ENCODE measurements around the gene DRAXIN.

DRAXIN gene

DNA sequence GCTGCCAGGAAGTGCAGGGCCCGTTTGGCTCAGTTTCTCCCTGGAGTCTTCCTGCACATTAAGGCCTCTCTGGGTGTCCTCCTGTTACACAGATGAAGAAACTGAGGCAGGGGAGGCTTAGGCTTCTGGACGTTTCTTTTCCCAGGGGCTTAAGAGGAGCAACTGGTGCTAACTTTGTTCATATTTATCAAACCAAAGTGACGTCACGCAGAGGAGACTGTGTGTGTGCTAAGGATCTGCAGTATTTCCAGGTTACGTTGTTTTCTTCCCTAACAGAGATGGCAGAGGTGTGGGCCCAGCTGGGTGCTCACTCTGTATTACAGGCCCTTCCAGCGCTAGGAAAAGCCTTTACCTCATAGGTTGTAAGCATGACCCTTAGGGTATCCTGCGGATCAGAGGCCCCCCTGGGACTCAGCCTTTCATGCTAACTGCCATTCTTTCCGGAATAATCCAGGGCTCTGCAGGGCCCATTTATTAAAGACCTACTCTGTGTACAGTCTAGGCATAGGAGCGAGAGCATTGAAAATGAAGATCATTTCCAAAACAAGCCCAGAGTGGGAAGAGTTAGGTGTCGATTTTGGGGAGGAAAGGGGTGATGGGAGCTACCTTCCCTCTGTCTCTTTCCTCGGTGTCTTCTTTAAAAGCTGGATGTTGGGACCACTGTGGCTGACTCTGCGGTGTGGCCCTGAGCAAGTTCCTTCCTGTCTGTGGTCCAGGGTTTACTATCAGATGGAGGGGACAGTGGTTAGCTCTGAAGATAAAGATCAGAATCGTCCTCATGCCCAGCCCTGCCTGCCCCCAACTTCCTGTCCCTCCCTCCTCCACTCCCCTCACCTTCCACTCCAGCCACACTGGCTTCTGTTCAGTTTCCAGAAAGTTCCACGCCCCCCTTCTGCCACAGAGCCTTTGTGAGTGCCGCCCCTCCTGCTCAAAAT is 49.0 kb downstream of the DRAXIN start:
- no peak for DNase-seq

DNA sequence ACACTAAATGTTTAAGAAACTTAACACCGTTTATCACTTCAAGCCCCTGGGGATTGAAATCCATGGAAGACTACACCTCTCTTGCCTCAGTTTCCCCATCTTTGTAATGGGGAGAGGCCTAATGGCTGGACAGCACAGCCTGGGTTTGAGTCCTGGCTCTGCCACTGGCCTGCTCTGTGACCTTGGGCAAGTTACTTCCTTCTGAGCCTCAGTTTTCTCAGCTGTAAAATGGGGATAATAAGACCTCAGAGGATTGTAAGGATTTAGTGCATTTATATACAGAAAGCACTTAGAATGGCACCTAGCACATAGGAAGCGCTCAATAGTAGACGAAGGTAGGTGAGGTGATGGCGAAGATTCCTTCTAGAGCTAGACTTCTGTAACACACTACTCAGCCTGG is 50.0 kb downstream of the DRAXIN start:
- no peak for DNase-seq

DNA sequence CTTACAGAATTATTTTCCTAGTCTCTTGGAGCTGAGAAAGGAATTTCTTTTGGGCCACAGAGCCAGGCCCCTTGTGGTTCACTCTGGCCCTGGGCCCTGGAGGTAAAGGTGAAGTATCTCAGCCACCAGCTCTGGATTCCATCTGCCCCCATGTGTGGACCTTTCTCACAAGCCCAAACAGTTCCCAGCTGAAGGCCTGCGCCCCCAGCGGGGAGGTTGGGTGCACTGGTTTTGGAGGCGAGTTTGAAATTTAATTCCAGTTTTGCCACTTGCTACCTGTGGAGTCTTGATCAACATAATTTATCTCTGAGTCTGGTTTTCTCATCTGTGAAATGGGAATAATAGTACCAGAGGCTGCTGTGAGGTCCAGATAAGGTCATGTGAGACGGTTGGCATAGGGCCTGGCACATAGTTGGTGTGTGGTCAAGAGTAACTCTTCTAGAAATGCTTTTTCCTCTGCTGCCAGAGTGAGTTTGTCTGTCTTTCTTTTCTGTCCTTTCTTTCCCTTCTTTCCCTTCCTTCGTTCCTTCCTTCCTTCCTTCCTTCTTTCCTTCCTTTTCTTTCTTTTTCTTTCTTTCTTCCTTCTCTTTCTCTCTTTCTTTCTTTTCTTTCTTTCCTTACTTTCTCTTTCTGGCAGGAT is 50.5 kb downstream of the DRAXIN start:
- no peak for DNase-seq

DNA sequence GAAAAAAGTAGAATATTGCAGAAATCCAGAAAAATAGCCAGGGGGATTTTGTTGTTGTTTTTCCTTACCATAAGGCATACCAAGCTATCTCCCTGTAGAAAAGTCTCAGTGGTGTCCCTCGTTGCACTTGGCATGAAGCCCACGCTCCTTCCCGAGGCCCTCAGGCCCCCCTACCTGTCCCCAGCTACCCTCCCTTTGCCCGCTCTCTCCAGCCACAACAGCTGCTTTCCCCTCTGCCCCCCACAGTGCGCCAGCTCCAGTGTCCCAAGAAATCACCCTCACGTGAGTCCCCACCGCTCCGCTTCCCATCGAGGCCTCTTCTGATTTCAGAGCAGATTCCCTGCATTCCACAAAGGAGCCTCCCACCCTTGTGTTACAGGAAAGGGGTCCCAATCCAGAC is 52.8 kb downstream of the DRAXIN start:
- DNase-seq: no peak

DNA sequence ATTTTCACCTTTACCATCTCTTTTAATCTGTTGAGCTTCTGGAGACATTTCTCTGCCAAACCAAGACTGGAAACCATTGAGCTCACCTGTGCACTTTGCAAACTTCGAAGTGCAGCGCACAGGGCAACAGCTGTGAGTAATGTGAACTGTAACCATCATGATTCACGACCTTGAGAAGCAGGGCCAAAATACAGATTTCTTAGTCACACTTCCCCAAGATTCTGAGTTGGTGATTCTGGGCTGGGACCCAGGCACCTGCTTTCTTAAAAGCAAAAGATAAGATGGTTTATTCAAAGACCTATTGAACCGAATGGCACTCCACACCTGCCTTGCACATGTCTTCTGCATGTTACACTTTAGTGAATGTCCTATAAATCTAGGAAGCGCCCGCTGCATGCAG is 54.6 kb downstream of the DRAXIN start:
- DNase-seq: no peak

DNA sequence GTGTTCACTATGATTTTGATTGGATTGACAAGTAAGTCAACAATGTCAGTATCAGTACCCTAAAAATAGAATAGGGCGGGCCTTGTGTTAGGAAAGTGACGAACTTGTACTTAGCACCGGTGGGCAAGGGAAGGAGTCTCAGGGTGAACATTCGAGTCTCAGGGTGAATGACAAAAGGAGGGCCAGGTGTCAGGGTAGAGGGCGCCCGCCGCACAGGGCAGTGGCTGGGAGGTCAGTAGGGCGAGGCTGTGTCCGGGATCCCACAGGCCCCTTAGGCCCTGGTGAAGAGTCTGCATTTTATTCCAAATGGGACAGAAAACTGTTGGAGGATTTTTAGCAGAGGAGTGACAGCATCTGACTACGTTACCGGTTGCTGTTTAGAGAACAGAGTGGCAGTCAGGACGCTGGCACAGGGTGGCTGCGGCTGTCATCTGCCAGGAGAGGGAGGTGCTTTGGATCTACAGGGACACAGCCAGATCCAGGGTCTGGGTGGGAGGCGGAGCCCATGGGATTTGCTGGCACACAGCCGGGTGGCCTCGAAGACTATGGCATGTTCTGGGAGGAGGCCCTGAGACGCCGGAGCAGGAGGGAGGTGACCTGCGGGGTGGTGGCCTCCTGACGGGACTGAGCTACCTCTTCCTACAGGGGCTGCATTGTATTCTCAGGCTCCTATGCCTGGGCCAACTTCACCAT is 55.4 kb downstream of the DRAXIN start:
- no peak for DNase-seq

DNA sequence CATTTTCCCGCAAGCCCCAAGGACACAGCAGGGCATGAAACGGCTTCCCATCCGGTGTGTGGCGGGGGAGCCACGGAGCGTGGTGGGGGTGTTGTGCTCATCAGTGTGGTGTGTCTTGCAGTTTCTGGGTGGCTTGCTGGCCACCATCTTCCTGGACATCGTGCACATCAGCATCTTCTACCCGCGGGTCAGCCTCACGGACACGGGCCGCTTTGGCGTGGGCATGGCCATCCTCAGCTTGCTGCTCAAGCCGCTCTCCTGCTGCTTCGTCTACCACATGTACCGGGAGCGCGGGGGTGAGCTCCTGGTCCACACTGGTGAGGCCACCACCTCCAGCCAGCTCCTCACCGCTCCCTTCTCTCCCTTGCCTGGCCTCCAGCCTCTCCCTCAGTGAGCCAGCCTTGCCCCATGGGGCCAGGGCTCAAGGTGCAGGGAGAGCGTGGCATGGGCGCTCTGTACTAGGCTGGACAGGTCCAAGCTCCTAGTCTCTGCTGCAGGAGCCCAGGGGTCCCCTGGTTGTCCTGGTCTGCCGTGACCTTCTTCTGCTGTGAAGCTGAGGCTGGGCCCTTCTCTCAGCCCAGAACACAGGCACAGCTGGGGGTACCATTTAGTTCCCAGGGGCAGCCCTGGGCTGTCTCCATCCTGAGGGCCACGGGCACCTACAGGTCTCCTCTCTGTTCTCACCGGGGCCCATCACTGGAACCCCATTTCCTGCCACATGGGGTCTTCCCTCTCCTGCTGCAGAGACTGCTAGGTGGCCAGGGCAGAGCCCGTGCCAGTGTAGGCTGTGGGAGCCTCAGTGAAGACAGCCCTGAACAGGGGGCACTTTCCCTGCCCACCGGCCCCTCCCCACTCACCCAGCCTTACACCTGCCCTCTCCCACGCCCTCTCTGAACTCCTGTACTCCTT is 57.0 kb downstream of the DRAXIN start:
- no peak for DNase-seq

DNA sequence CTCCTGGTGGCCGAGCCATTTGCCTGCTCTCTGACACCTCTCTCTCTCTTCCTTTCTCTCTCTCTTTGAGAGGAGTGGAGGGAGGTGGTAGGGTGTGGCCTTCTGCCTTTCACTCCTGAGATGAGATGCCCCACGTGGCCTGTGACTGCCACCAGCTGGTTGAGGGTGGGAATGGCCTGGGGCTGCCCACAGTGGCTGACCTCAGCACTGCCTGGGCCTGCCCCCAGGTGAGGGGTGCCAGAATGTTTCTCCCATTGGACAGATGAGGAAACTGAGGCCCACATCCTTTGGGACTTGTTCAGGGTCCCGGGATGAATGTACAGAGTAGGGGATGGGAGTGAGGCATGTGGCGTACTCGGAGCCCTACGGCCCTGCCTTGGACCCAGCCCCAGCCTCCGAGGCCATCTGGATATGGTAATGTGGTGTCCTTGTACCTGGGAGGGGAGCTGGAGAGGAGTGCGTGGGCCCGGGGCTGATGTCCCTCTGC is 57.7 kb downstream of the DRAXIN start:
- DNase-seq: no peak

DNA sequence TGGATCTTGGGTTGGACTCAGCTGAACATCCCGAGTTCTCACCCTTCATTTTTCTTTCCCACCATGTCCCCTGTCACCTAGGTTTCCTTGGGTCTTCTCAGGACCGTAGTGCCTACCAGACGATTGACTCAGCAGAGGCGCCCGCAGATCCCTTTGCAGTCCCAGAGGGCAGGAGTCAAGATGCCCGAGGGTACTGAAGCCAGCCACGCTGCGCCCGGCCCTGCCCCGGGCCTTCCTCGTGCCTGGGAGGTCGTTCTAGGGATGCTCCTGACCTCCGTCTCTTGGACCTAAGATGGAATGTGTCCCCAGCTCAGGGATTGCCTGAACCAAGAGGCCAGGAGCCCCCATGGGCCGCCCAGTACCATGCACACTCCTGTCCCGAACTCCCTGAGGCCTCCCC is 58.5 kb downstream of the DRAXIN start:
- DNase-seq: no peak

DNA sequence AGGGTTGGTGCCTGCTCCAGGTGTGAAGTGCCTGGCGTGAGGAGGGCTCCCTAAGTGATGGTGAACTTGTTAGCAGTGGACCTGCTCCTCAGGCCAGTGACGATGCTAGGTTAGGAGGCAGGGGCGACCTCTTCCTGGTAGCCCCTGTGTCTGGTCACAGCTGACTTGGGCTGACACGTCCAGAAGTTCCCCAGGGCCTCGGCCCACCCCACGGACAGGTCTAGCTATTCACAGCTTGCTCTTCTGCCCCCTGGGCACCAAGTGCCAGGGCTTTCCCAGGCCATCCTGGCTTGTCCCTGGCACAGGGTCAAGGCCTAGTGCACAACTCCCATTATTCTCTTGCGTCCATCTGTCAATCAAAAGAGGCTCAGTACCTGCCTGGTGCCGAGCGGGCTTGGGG is 59.6 kb downstream of the DRAXIN start:
- no peak for DNase-seq

DNA sequence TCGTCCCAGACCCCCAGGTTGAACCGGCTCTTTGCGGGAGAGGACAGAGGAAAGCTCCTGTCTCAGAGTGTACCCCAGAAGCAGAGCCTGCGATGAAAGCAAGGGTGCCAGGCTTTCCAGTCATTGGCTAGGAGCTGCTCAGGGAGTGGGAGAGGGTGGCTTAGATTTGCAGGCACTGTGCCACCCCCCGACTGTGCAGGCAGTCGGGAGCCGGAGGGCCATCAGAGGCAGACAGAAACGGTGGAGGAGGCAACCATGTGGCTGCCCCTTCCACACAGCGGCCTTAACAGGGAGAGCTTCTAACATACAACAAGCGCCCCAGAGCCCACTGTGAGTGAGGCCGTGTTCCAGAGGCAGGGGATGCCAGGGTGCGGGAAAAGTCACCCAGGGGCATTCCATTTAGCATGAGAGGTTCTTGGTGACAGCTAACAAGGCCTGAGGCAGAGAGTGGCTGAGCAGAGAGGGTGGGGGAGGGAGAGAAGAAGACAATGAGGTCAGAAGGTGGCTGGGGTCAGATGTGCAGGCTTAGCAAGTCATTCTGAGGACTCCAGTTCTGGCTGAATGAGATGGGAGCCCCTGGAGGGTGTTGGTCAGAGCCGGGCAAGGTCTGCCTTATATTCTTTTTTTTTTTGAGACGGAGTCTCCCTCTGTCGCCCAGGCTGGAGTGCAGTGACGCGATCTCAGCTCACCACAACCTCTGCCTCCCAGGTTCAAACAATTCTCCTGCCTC is 61.0 kb downstream of the DRAXIN start:
- DNase-seq: no peak

DNA sequence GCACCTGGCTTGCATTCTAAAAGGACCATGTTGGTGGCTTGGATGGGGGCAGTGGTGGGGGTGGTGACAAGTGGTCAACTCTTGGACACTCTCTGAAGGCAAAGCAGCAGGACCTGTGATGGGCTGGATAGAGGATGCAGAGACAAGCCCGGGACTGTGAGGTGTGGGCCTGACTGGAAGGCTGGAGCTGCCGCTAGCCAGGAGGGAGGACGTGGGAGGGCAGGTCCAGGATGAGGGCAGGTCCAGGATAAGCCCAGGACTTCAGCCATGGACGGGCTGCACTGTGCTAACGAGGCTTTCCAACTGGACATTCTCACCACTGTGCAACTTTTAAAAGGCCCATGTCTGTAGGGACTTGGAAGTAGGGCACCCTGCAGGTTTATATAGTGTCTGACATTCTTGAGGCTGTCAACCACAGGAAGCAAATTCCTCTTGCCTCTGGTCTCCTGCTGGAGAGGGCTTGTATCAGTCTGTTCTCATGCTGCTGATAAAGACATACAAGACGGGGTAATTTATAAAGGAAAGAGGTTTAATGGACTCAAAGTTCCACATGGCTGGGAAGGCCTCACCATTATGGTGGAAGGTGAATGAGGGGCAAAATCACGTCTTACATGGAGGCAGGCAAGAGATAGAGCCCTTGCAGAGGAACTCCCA is 62.2 kb downstream of the DRAXIN start:
- no peak for DNase-seq

DNA sequence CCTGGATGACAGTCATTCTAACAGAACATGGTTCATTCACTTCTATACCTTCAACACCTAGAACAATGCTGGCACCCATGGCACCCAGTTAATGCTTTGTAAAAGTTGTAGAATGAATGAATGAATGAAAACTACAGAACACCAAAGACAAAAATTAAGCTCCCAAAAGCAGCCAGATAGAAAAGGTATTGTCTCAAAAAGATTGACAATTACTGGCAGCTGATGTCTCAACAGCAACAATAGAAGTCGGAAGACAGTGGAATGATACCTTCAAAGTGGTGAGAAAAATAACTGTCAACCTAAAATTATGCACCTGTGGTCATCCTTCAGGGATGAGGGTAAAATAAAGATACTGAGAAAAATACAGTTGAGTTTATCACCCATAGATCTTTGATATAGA is 65.5 kb downstream of the DRAXIN start:
- no peak for DNase-seq

DNA sequence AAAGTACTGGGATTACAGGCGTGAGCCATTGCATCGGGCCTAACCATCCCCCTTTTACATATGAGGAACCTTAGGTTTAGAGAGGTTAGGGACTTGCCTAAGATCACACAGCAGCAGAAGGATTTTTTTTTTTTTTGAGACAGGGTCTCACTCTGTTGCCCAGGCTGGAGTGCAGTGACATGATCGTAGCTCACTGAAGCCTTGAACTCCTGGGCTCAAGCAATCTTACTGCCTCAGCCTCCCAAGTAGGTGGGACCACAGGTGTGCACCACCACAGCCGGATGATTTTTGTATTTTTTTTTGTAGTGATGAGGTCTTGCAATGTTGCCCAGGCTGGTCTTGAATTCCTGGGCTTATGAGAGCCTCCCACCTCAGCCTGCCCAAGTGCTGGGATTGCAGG is 68.3 kb downstream of the DRAXIN start:
- no peak for DNase-seq

DNA sequence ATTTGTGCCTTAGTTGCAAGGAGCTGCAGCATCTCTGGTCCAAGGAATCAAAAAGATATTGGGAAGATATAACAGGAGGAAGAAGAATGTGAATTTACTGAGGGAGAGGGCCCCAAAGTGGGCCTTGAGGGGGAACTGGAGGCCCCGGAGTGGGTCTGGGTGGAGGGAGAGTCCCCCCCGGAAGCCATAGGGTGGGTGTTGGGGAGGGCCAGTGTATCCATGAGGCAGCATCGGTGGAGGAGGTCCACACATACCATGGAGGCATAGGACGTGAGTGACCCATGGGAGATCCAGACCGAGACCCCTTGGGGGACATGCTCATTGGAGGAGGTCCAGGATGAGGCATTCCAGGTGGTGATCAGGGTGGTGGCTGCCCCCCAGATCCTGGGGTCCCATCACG is 69.8 kb downstream of the DRAXIN start:
- no peak for DNase-seq

DNA sequence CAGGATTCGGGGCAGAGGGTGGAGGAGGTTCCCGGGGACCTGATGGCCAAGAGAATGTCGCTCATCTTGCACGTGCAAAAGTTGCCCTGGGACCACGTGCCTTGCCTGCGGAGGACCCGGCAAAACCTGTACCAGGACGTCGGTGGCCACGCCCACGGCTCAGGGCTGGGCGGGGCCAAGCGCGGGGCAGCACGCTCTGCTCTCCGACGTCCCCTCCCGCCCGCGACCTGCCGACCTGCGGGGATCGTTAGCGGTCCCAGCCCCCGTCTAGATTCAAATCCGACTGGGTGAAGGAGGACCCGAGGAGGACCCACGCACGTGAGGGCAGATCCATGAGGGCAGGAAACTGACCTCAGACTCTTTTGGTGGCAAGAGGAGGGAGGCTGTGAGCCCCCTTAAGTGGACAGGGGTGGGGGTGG is 70.5 kb downstream of the DRAXIN start, which contains the start of gene C1orf167:
C1orf167 (plus strand) TSS at position 206 of the 419 bp plus-strand sequence. CDS start 2,208 bp downstream, outside the sequence.
- no peak for DNase-seq

DNA sequence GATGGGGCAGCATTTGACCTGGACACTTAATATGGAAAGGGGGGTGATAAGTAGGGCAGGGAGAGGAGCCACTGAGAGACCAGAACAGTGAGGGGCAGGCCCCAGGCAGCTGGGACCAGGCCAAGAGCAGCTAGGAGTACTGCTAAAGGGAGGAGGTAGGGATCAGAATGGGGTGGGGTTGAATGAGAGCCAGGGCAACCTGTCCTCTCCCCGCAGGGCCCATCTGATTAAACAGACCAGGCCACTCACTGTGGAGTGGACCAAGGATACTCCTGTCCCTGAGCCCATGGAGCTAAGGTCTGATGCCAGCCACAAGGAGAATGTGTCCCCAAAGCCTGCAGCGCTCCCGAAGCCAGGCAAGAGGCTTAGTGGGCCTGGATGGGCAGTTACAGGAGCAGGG is 72.6 kb downstream of the DRAXIN start:
- no peak for DNase-seq

DNA sequence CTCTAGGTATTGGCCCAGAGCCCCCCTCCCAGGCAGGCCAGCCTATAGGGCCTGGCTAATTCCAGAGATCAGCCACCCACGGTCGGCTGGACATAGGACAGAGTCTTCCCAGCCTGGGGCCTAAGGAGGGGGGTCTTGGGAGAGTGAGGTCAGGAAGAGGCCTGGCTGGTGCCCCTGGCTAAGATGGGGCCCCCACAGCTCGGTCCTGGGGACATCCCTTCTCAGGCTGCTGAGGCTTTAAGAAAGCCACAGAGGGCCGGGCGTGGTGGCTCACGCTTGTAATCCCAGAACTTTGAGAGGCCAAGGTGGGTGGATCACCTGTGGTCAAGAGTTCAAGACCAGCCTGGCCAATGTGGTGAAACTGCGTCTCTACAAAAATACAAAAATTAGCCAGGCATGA is 73.0 kb downstream of the DRAXIN start:
- DNase-seq: no peak

DNA sequence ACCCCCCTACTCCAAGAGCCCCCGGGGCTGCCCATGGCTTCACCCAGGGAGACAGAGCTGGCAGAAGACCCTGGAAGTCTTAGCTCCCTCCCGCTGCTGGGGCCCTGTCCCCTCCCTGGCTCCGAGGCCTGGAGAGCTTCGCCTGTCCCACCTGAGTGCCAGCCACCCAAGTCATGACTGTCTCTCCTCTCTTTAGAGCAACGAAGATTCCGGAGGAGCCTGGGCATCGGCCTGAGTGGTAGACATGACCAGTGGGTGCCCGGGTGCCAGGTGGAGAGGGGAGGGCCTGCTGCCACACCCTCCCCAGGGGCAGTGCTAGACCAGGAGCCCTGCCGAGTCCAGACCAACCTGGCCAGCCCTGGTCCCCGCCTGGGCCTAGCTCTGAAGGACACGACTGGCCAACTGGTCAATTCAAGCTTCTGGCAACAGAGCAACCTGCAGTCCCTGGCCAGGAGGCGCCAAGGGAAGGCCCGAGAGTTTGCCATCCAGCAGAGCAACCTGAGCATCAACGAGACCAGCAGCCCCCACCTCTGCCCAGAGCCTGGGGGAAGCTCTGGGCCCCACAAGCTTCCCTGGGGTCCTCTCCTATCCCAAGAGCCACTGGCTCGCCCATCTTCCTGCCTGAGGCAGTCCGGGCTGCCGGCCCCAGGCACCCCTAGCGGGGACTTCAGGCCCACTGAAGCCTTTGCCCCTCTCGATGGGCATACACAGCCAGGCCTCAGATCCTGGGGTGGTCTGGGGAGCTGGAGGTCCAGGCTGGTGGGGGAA is 74.3 kb downstream of the DRAXIN start:
- DNase-seq: no peak

DNA sequence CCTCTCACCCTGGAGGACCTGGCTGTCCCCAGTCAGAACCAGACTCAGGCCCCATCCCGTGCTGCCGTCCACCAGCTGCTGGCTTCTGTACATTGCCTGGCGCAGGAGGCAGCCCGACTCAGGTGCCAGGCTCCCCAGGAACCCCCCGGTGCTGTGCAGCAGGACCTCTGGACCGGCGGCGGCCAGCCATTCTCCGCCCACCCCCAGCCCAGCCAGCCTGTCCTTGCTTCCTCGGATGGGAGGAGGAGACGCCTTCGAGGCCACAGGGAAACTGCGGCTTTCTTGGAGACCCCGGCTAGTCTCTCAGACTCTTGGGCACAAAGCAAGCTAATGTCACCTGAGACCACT is 74.9 kb downstream of the DRAXIN start:
- DNase-seq: no peak
